Liver (tissue), 3 donors: ENCODE data around the gene ZNF662.

Source experiments
- CTCF ChIP-seq: fragments of 150-350 bp; IDR thresholded peaks from 2 replicates; pipeline ENCODE4 v1.5.1; 2017; ENCODE audit warnings: improper control_type of control experiment, low read depth, low read length; ENCODE audit not compliant: missing input control
- RAD21 ChIP-seq, 2 donors: IDR thresholded peaks; 2 replicates each; pipeline ENCODE4 v1.6.1; 2016; ENCODE audit warnings: antibody characterized with exemption in 2 of 2, mild to moderate bottlenecking in 2 of 2
- REST ChIP-seq: IDR thresholded peaks from 2 replicates; pipeline ENCODE4 v1.6.1; 2016; ENCODE audit warnings: antibody characterized with exemption, mild to moderate bottlenecking
- RXRA ChIP-seq, 2 donors: IDR thresholded peaks; 2 replicates each; pipeline ENCODE4 v1.6.1; 2017 to 2018; ENCODE audit warnings: antibody characterized with exemption in 2 of 2, mild to moderate bottlenecking in 1 of 2
- ZBTB33 ChIP-seq: IDR thresholded peaks from 2 replicates; pipeline ENCODE4 v1.6.1; 2016; ENCODE audit warnings: antibody characterized with exemption
- donor health status: healthy.
- donor health status: healthy.

GRCh38 chr3:42880183-42880582 lies 25.8 kb upstream of the ZNF662 start:
- TF ChIP-seq CTCF: no peak
- no peak for TF ChIP-seq RXRA (IDR thresholded peaks at IDR 0.05)
- TF ChIP-seq ZBTB33: no peak
- no peak for TF ChIP-seq RAD21 (IDR thresholded peaks at IDR 0.05)
- TF ChIP-seq REST: no peak
